HG03354 (cell line): ENCODE data around the gene ACOT4.
"Not testable (repeated sequence)": the region's sequence is repeated elsewhere in the genome, so short reads cannot be mapped to it uniquely, and the experiment has no call there.

Experiments
- ATAC-seq: cut with Tn5 transposase; IDR thresholded peaks from one replicate; pipeline ENCODE4 v1.9.1; 2021; ENCODE audit warnings: mild to moderate bottlenecking; ENCODE audit not compliant: unreplicated experiment, poor library complexity, severe bottlenecking

The ACOT4 gene

GRCh38 chr14:73591690-73592449 is at the start of gene ACOT4:
TSS of gene ACOT4 (plus strand) at chr14:73591873. CDS start at chr14:73591960, 87 bp downstream.
- ATAC-seq, result peak; percentile 62

- not testable (repeated sequence) for ATAC-seq
Measured at GRCh38 chr14:73542961-73543360, 48.7 kb upstream of the ACOT4 start.

DNA sequence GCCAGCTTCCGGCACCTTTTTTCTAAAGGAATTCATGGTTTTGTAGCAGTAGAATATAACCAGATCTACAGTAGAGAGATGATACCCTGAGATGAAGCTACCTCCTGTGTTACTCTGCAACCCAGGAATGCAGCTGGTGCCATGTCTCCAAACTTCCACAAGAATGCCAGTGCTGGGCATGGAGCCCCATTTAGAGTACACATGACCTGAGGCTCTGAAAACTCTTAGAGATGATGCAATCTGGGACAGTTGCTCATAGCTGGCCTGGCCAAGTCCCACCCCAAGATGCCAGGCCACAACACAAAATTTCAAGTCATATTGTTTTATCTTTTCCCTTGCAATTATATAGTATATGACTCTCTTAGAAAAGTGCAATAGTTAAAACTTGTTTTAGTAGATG is 46.3 kb upstream of the ACOT4 start:
- ATAC-seq, result not testable (repeated sequence)

DNA sequence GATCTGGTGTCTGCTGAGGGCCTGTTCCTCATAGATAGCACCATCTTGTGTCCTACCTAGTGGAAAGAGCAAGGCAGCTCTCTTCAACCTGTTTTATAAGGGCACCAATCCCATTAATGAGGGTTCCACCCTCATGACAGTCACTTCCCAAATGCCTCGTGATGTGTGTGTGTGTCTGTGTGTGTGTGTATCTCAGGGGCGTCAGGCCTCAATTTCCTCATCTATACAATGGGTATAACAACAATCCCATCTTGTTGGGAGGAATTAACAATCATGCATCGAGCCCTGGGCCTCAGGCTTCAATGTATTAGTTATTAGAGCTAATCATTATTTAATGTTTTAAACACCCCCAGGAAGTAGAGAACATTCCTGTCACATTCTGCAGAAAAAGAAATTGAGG is 42.6 kb upstream of the ACOT4 start:
- ATAC-seq, result not testable (repeated sequence)

- not testable (repeated sequence) for ATAC-seq
Measured at GRCh38 chr14:73549889-73550524, 41.7 kb upstream of the ACOT4 start.

DNA sequence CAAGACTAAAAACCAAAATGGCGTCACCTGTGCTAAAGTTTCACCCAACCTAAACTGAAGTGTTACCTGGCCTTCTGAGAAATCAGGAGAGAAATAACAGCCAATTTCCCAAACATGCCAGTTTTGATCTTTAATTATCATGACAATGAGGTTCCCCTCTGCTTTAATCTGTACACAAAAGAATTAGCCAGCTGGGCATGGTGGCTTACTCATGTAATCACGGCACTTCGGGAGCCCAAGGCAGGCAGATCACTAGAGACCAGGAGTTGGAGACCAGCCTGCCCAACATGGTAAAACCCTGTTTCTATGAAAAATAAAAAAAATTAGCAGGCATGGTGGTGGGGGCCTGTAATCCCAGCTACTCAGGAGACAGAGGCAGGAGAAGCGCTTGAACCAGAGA is 37.8 kb upstream of the ACOT4 start:
- ATAC-seq, result no peak

GRCh38 chr14:73557201-73557600 is 34.5 kb upstream of the ACOT4 start:
- not testable (repeated sequence) for ATAC-seq

GRCh38 chr14:73558238-73558637 is 33.4 kb upstream of the ACOT4 start:
- not testable (repeated sequence) for ATAC-seq

DNA sequence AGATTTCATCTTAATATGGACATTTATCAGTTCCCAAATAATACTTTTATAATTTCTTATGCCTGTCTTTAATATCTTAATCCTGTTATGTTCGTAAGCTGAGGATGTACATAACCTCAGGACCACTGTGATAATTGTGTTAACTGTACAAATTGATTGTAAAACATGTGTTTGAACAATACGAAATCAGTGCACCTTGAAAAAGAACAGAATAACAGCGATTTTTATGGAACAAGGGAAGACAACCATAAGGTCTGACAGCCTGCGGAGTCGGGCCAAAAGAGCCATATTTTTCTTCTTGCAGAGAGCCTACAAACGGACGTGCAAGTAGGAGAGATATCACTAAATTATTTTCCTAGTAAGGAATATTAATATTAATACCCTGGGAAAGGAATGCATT is 29.4 kb upstream of the ACOT4 start:
- ATAC-seq, result not testable (repeated sequence)

DNA sequence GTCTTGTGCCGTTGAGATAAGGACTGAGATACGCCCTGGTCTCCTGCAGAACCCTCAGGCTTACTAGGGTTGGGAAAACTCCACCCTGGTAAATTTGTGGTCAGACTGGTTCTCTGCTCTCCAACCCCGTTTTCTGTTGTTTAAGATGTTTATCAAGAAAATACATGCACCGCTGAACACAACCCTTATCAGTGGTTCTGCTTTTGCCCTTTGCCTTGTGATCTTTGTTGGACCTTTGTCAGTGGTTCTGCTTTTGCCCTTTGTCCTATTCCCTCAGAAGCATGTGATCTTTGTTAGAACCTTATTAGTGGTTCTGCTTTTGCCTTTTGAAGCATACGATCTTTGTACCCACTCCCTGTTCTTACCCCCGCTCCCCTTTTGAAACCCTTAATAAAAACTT is 29.0 kb upstream of the ACOT4 start:
- ATAC-seq, result not testable (repeated sequence)

DNA sequence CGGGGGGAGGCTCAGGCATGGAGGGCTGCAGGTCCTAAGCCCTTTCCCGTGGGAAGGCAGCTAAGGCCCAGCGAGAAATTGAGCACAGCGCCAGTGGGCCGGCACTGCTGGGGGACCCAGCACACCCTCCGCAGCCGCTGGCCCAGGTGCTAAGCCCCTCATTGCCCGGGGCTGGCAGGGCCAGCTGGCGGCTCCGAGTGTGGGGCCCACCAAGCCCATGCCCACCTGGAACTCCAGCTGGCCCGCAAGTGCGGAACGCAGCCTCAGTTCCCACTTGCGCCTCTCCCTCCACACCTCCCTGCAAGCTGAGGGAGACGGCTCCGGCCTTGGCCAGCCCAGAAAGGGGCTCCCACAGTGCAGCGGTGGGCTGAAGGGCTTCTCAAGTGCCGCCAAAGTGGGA is 25.2 kb upstream of the ACOT4 start:
- ATAC-seq, result not testable (repeated sequence)

- ATAC-seq, result not testable (repeated sequence)
Measured at GRCh38 chr14:73566935-73567334, 24.7 kb upstream of the ACOT4 start.

GRCh38 chr14:73567358-73567757 is 24.3 kb upstream of the ACOT4 start:
- ATAC-seq, result no peak

DNA sequence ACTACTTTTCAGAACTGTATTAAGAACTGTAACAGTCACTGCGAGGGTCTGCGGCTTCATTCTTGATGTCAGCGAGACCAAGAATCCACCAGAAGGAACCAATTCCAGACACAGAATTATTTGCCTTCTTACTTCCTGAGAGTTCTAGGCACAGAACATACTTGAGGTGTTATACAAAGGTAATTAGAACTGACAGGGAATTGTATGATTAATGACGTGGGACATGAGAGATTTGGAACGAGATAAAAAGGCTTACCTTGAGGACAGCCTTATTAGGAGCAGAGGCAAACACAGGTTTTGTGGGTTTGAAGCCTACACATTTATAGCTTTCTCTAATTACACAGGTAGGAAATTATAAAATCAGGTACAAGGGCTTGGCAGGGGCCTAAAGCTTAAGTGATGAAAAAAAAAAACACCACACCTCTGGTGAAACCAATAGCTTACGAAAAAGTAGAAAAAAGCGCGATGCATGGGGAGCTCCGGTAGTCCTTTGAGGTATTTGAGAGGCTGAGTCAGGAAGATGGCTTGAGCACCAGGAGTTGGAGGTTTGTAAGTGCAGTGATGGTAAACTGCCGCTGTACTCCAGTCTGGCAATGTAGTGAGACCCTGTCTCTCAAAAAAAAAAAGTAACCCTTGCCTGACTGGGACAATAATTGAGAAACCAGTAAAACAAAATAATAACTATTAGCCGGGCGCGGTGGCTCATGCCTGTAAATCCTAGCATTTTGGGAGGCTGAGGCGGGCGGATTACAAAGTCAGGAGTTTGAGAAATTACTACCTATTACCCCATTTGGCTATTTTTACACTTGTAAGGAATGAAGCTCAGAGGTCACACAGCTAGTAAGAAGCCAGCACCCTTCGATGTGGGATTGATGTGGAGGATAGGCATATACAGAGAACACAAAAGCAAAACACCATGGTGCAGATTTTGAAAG is 23.5 kb upstream of the ACOT4 start:
- no peak for ATAC-seq

GRCh38 chr14:73568886-73569184 is 22.8 kb upstream of the ACOT4 start:
- ATAC-seq, result not testable (repeated sequence)

DNA sequence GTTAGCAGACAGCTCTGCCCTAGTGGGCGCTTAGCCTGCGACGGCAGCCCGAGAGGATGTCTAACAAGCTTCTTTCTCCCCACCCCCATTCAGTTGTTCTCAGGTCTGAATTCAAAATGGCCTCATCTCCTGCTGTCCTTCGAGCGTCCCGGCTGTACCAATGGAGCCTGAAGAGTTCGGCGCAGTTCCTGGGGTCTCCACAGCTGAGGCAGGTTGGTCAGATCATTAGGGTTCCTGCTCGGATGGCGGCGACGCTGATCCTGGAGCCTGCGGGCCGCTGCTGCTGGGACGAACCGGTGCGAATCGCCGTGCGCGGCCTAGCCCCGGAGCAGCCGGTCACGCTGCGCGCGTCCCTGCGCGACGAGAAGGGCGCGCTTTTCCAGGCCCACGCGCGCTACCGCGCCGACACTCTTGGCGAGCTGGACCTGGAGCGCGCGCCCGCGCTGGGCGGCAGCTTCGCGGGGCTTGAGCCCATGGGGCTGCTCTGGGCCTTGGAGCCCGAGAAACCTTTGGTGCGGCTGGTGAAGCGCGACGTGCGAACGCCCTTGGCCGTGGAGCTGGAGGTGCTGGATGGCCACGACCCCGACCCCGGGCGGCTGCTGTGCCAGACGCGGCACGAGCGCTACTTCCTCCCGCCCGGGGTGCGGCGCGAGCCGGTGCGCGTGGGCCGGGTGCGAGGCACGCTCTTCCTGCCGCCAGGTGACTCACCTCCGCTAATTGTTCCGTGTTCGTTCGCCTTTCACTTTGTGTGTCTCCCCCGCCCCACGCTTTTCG is 22.3 kb upstream of the ACOT4 start, which contains the start of gene ACOT2:
Gene ACOT2 (plus strand): TSS at position 29 of the 774 bp plus-strand sequence. CDS start 28 bp downstream, at position 57.
- ATAC-seq, result peak; percentile 69

DNA sequence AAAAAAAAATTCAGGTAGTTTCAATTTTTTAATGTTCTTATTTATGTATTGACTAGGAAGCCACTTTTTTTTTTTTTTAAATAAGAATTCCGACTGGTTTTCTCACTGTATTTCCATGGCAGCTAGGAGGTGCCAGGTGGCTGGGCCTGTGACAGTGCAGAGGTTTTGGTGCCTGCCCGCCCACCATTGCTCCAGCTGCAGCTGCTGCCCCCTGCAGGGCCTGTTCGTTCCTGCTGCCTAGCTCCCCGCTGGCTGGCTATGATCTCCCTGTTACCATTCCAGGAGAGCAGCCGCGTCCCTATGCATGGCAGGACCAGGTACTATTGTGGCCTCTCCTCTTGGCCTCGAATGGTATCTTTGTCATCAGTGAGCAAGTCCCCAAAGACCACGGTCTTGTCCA is 20.8 kb upstream of the ACOT4 start:
- ATAC-seq, result peak; percentile 67

GRCh38 chr14:73573034-73573433 is 18.6 kb upstream of the ACOT4 start:
- not testable (repeated sequence) for ATAC-seq

DNA sequence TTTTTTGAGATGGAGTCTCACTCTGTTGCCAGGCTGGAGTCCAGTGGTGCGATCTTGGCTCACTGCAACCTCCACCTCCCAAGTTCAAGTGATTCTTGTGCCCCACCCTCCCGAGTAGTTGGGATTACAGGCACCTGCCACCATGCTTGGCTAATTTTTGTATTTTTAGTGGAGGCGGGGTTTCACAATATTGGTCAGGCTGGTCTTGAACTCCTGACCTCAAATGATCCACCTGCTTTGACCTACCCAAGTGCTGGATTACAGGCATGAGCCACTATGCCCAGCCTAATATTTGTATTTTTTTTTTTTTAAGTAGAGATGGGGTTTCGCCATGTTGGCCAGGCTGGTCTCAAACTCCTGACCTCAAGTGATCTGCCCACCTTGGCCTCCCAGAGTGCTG is 17.9 kb upstream of the ACOT4 start:
- ATAC-seq, result not testable (repeated sequence)
